Measurements from ENCODE around the gene ARMC12.

DNA sequence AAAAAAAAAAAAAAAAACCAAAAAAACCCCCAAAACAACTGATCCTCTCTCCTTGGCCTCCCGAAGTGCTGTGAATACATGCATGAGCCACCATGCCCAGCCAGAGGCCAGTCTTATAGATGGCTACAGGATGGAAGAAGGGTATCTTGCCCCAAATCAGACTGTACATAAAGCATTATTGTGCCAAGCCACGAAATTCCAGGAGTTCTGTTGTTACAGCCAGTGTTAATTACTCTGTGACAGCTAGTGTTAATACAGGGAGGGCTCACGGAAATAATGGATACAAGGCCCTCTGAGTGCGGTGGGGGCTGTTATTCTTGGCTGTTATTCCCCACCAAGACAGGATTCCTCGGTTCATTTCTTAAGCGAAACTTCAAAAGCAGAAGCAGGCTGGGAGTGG is 38.2 kb downstream of the ARMC12 start:
- TF ChIP-seq RARB (CRISPR knock-in tag; IDR thresholded peaks at IDR 0.05) (no peak), ZNF8 (CRISPR knock-in tag; IDR thresholded peaks at IDR 0.05) (no peak), CSDC2 (CRISPR knock-in tag; IDR thresholded peaks at IDR 0.05) (no peak)
- TF ChIP-seq, protein P1, sequence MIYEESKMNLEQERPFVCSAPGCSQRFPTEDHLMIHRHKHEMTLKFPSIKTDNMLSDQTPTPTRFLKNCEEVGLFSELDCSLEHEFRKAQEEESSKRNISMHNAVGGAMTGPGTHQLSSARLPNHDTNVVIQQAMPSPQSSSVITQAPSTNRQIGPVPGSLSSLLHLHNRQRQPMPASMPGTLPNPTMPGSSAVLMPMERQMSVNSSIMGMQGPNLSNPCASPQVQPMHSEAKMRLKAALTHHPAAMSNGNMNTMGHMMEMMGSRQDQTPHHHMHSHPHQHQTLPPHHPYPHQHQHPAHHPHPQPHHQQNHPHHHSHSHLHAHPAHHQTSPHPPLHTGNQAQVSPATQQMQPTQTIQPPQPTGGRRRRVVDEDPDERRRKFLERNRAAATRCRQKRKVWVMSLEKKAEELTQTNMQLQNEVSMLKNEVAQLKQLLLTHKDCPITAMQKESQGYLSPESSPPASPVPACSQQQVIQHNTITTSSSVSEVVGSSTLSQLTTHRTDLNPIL (CRISPR knock-in tag; IDR thresholded peaks at IDR 0.05; ENCODE audit: low read depth), result no peak
